CD4-positive, alpha-beta T cell (primary cell): ENCODE measurements around the gene LDLRAD4. TPM values are rescaled to one million over a fixed set of nuclear protein-coding genes. Genes with fewer than 3 reads are reported as not detected.
A peak's percentile ranks its signal among the peaks of the same experiment; 100 is the strongest.

Experiments
- ATAC-seq: fragments of 200-7000 bp; cut with Tn5 transposase; one replicate; pipeline ENCODE4 v1.10.0; 2022; ENCODE audit warnings: mild to moderate bottlenecking; ENCODE audit not compliant: poor library complexity
- CTCF ChIA-PET: fragments of 350-600 bp; sonication (Branson Sonifier 250); formaldehyde crosslinking; loops from one replicate; lab custom pipeline; 2021; ENCODE audit warnings: antibody characterized with exemption, inconsistent platforms; lab: Charles Lee
- POLR2A ChIA-PET: fragments of 350-600 bp; sonication (Branson Sonifier 250); formaldehyde crosslinking; loops from one replicate; lab custom pipeline; 2021; ENCODE audit warnings: antibody characterized with exemption, inconsistent platforms; lab: Charles Lee
- DNase-seq, 14 experiments: peaks; one replicate each; pipeline ENCODE4 v3.0.0-alpha.2; 2013 to 2020; ENCODE audit warnings: mixed read lengths in 2 of 14
- H3K27ac ChIP-seq, 2 donors: one replicate each; pipeline versions ENCODE4 v1.5.1 to v1.7.0; 2013; ENCODE audit warnings: low read length in 2 of 2, low read depth in 1 of 2, mild to moderate bottlenecking in 1 of 2
- H3K27me3 ChIP-seq, 2 experiments: 1 replicate in 1 of 2; 2 replicates in 1 of 2; pipeline versions ENCODE4 v1.6.1 to v1.7.0; 2013; ENCODE audit warnings: low read length in 2 of 2, control low read depth in 1 of 2, mild to moderate bottlenecking in 1 of 2, moderate library complexity in 1 of 2; ENCODE audit not compliant: insufficient read depth in 2 of 2, control insufficient read depth in 1 of 2
- H3K36me3 ChIP-seq: one replicate; pipeline ENCODE4 v1.6.1; 2013; ENCODE audit warnings: low read length, control low read depth; ENCODE audit not compliant: insufficient read depth
- H3K4me1 ChIP-seq: one replicate; pipeline ENCODE4 v1.6.1; 2013; ENCODE audit warnings: low read length, control low read depth; ENCODE audit not compliant: insufficient read depth
- H3K4me3 ChIP-seq: one replicate; pipeline ENCODE4 v1.5.1; 2013; ENCODE audit warnings: mild to moderate bottlenecking, low read length, moderate library complexity
- H3K9me3 ChIP-seq, 2 experiments: 1 replicate in 1 of 2; 2 replicates in 1 of 2; pipeline versions ENCODE4 v1.6.1 to v1.7.0; 2013; ENCODE audit warnings: low read length in 2 of 2, mild to moderate bottlenecking in 2 of 2, control low read depth in 1 of 2, moderate library complexity in 1 of 2; ENCODE audit not compliant: control insufficient read depth in 1 of 2, insufficient read depth in 1 of 2
- H3K27ac Mint-ChIP-seq: one replicate; pipeline ENCODE4 v1.8.0; 2020; ENCODE audit warnings: mixed read lengths
- H3K27me3 Mint-ChIP-seq: one replicate; pipeline ENCODE4 v1.8.0; 2021; ENCODE audit warnings: mixed read lengths
- H3K36me3 Mint-ChIP-seq: one replicate; pipeline ENCODE4 v1.8.0; 2021; ENCODE audit warnings: low read depth, mixed read lengths
- H3K4me1 Mint-ChIP-seq: one replicate; pipeline ENCODE4 v1.8.0; 2021; ENCODE audit warnings: low read depth, mixed read lengths
- H3K4me3 Mint-ChIP-seq: one replicate; pipeline ENCODE4 v1.8.0; 2020; ENCODE audit warnings: mild to moderate bottlenecking, mixed read lengths
- H3K9me3 Mint-ChIP-seq: one replicate; pipeline ENCODE4 v1.8.0; 2020; ENCODE audit warnings: mixed read lengths
- intact Hi-C, 2 experiments: fragments of 100-400 bp; cut with DNase I in 1 of 2; cut with micrococcal nuclease in 1 of 2; formaldehyde crosslinking; loops; one replicate each; pipeline versions ENCODE4 v1.15.1 to v1.9.0; 2023 to 2025; cut with DNase I, micrococcal nuclease
- total RNA-seq, 174 experiments: library from RNA in 2 of 174; stranded (reverse) in 2 of 174; gene quantifications; one replicate each; pipeline ENCODE4 v1.2.3 and lab custom pipeline; 2021 to 2026
- TF ChIP-seq, protein P1 (sequence below): fragments of 200-600 bp; IDR thresholded peaks from one replicate; pipeline ENCODE4 v1.8.0; 2022; ENCODE audit warnings: antibody characterized with exemption, mild to moderate bottlenecking

Gene LDLRAD4
- total RNA-seq, 2 experiments from 2014 or later = 51.9 to 52.7 TPM

DNA sequence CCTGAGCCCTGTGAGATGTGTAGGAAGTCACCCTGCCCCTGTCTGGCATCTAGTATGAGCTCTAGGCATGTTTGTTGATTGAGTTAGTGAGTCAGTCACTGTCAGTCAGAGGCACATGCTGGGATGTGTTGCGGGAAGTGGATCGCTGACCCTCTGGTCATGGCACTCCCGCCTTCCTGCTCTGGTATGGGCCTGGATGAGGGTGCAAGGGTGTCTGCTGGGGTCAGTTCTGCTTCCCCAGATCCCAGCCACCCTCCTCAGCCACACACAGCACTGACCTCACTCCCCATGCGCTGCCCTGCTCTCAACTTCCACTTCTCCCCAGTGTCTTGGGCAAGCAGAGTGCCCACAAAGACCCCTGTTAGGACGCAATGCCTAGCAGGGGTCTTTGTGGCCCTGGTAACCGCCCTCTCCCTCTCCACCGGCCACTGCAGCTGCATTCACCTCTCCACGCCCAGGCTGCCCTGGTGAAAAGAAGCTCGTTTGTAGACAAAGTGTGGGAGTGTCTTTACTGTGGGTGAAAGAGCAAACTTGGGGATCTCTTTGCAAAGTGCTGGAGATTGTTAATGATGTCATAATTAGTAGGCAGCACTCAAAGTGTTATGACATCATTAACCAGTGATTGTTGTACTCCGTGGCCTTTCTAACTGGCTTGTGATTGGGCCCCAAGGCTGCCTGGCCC is 252.1 kb downstream of the LDLRAD4 start:
- Mint-ChIP-seq H3K9me3 (peaks cover 10% of the 10 kb centered on the region), H3K4me1 (peaks cover 66% of the 10 kb centered on the region), H3K27me3 (no peaks in the 10 kb centered on the region), H3K4me3 (peak overlapping the region; percentile 36), H3K36me3 (peaks cover 74% of the 10 kb centered on the region), H3K27ac (peak overlapping the region; percentile 54)
- no peak for ATAC-seq
- intact Hi-C loops = no loop called here
- peaks cover 12% of the 10 kb centered on the region for H3K36me3 ChIP-seq
- CTCF ChIA-PET = no interaction called here
- no peak overlapping the region for H3K27ac ChIP-seq
- peaks cover 0 to 6% of the 10 kb centered on the region in 2 experiments for H3K9me3 ChIP-seq
- no peak overlapping the region for H3K4me3 ChIP-seq
- H3K4me1 ChIP-seq = peaks cover 40% of the 10 kb centered on the region
- TF ChIP-seq, protein P1, sequence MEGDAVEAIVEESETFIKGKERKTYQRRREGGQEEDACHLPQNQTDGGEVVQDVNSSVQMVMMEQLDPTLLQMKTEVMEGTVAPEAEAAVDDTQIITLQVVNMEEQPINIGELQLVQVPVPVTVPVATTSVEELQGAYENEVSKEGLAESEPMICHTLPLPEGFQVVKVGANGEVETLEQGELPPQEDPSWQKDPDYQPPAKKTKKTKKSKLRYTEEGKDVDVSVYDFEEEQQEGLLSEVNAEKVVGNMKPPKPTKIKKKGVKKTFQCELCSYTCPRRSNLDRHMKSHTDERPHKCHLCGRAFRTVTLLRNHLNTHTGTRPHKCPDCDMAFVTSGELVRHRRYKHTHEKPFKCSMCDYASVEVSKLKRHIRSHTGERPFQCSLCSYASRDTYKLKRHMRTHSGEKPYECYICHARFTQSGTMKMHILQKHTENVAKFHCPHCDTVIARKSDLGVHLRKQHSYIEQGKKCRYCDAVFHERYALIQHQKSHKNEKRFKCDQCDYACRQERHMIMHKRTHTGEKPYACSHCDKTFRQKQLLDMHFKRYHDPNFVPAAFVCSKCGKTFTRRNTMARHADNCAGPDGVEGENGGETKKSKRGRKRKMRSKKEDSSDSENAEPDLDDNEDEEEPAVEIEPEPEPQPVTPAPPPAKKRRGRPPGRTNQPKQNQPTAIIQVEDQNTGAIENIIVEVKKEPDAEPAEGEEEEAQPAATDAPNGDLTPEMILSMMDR = no peak
- DNase-seq = peak in 1 of 14 experiments; percentile 26
- no peaks in the 10 kb centered on the region for H3K27me3 ChIP-seq
- POLR2A ChIA-PET = no interaction called here

DNA sequence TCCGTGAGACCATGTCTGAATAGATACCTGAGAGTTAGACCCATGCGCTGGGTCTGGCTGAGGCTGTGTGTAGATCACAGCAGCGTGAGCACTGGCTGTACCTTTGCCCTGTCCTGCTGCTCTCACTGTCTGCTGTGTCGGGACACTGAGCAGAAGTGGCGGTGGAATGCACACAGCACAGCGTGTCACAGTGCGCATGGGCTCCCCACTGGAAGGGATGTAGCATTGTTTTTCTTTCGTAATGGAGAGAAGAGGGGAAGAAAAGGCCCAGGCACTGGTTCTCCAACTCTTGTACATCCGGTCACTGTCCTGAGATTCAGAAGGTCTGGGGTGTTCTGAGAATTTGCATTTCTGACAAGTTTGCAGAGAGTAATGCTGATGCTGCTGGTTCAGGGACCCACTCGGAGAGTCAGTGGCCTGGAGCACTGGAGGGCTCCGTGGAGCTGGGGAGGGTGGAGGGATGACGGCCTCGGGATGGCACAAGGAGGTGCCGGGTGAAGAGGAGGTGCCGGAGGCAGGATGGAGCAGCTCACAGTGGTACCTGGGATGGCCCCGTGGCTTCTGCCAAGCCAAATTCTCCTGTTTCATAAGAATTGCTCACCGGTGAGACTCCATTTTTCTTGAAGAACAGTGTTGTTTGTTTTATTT is 252.8 kb downstream of the LDLRAD4 start:
- peak overlapping the region in 1 of 2 donors; percentile 30 for H3K27ac ChIP-seq
- CTCF ChIA-PET = no interaction called here
- no peaks in the 10 kb centered on the region for H3K27me3 ChIP-seq
- no peaks in the 10 kb centered on the region for H3K27me3 Mint-ChIP-seq
- no peak overlapping the region for H3K4me3 ChIP-seq
- H3K36me3 ChIP-seq = peaks cover 12% of the 10 kb centered on the region
- TF ChIP-seq, protein P1 = no peak
- peak overlapping the region; percentile 54 for H3K27ac Mint-ChIP-seq
- ATAC-seq (no peak), DNase-seq (no peak)
- peaks cover 10% of the 10 kb centered on the region for H3K9me3 Mint-ChIP-seq
- H3K36me3 Mint-ChIP-seq = peaks cover 75% of the 10 kb centered on the region
- intact Hi-C loops = no loop called here
- H3K4me3 Mint-ChIP-seq = peak overlapping the region; percentile 23
- peaks cover 34% of the 10 kb centered on the region for H3K4me1 ChIP-seq
- POLR2A ChIA-PET = interaction anchor here (0.7 kb wide), 1 partner anchor 14 kb away, joined by 3 read pairs; no protein-coding TSS in a partner anchor
- H3K4me1 Mint-ChIP-seq = peaks cover 62% of the 10 kb centered on the region
- H3K9me3 ChIP-seq = peaks cover 0 to 6% of the 10 kb centered on the region in 2 experiments

DNA sequence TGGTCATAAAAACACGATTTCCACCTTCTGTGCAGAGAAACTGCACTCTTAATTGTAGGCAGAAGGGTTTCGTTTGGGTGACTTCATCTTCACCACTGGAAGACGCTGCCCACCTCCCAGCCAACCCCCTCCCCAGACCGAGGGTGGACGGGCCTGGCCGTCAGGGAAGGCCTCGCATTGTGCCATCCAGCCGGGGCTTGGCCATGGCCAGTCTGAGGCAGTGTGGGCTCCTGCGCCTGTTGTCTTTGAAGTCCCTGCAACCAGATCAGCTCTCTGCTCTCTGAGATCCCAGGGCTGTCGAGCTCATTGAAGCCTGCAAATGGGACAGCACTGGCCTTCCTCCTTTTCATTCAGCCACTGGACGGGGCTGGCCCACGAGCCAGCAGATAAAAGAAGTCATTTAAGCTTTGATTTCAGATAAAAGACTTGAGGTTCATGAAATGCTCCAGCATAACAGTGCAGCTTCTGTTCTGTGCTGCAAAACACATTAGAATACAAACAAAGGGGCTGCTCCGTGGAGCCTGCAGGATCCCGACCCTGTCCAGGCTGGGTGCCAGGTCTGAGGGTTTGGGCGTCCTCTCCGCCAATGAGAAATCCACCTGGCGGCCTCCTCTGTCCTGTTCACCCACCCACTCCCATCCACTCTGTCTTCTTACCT is 253.5 kb downstream of the LDLRAD4 start:
- Mint-ChIP-seq H3K27ac (peak overlapping the region; percentile 54), H3K36me3 (peaks cover 75% of the 10 kb centered on the region), H3K27me3 (no peaks in the 10 kb centered on the region), H3K4me3 (peak overlapping the region; percentile 25), H3K9me3 (peaks cover 5% of the 10 kb centered on the region), H3K4me1 (peaks cover 59% of the 10 kb centered on the region)
- intact Hi-C loops = no loop called here
- Histone ChIP-seq H3K4me3 (no peak overlapping the region), H3K27ac (no peak overlapping the region), H3K9me3 (peaks cover 0 to 6% of the 10 kb centered on the region in 2 experiments), H3K4me1 (peaks cover 33% of the 10 kb centered on the region), H3K27me3 (no peaks in the 10 kb centered on the region), H3K36me3 (peaks cover 14% of the 10 kb centered on the region)
- POLR2A ChIA-PET = interaction anchor here (0.7 kb wide), 1 partner anchor 13 kb away, joined by 3 read pairs; no protein-coding TSS in a partner anchor
- DNase-seq (peak in 1 of 14 experiments; percentile 11), ATAC-seq (no peak)
- CTCF ChIA-PET = no interaction called here
- TF ChIP-seq, protein P1 = no peak
